ENCODE results near the gene PGD.
"Not testable (repeated sequence)": the region's sequence is repeated elsewhere in the genome, so short reads cannot be mapped to it uniquely, and the experiment has no call there.

Gene PGD

GRCh38 chr1:10398734-10399443 is at the start of gene PGD:
Gene PGD (plus strand): TSS chr1:10399064. CDS start chr1:10399118, 54 bp downstream.
- peak; percentile 97 for DNase-seq

GRCh38 chr1:10353282-10353681 is 45.6 kb upstream of the PGD start:
- DNase-seq = no peak

GRCh38 chr1:10353693-10354092 is 45.2 kb upstream of the PGD start:
- no peak for DNase-seq

GRCh38 chr1:10360045-10360444 is 38.8 kb upstream of the PGD start:
- no peak for DNase-seq

GRCh38 chr1:10361515-10361914 is 37.3 kb upstream of the PGD start:
- DNase-seq = no peak

GRCh38 chr1:10368194-10368593 is 30.7 kb upstream of the PGD start:
- no peak for DNase-seq

- DNase-seq = no peak
Measured at GRCh38 chr1:10374442-10374860, 24.4 kb upstream of the PGD start.

GRCh38 chr1:10377365-10378029 is 21.4 kb upstream of the PGD start:
- DNase-seq = not testable (repeated sequence)

GRCh38 chr1:10378081-10378841 is 20.6 kb upstream of the PGD start:
- DNase-seq = no peak

- DNase-seq = no peak
Measured at GRCh38 chr1:10379101-10379620, 19.7 kb upstream of the PGD start.

- DNase-seq = no peak
Measured at GRCh38 chr1:10379676-10380075, 19.2 kb upstream of the PGD start.

- no peak for DNase-seq
Measured at GRCh38 chr1:10380594-10381275, 18.1 kb upstream of the PGD start.

GRCh38 chr1:10383630-10384029 is 15.2 kb upstream of the PGD start:
- DNase-seq = no peak

GRCh38 chr1:10384219-10384618 is 14.6 kb upstream of the PGD start:
- DNase-seq = no peak

- DNase-seq = no peak
Measured at GRCh38 chr1:10386761-10387676, 11.8 kb upstream of the PGD start.

GRCh38 chr1:10387677-10388386 is 11.0 kb upstream of the PGD start:
- DNase-seq = no peak

- no peak for DNase-seq
Measured at GRCh38 chr1:10388387-10388715, 10.5 kb upstream of the PGD start.

GRCh38 chr1:10389271-10389973 is 9.4 kb upstream of the PGD start:
- DNase-seq = no peak

GRCh38 chr1:10396870-10397269 is 2.0 kb upstream of the PGD start:
- no peak for DNase-seq

- DNase-seq = peak; percentile 49
Measured at GRCh38 chr1:10398278-10398733, 558 bp upstream of the PGD start.
